Panc1 (cell line): Measurements from ENCODE around the gene ANXA3. TPM values are rescaled to one million over a fixed set of nuclear protein-coding genes. Genes with fewer than 3 reads are reported as not detected.

Source experiments
- ATAC-seq: fragments of 200-7000 bp; cut with Tn5 transposase; 2 replicates; pipeline ENCODE4 v1.9.1; 2020; ENCODE audit warnings: mild to moderate bottlenecking, moderate library complexity
- BruUV-seq: library from RNA; stranded (reverse); fragments of 400-500 nt; replicated peaks from 2 replicates; lab custom pipeline; 2021; lab: Mats Ljungman, UMichigan
- CTCF ChIA-PET: fragments of 300-600 bp; sonication (Branson Sonifier 250); formaldehyde crosslinking; loops from one replicate; lab custom pipeline; 2022; ENCODE audit warnings: antibody characterized with exemption; lab: Charles Lee
- POLR2A ChIA-PET: fragments of 300-600 bp; sonication (Branson Sonifier 250); formaldehyde crosslinking; loops from one replicate; lab custom pipeline; 2022; ENCODE audit warnings: antibody characterized with exemption; lab: Charles Lee
- DNase-seq: peaks from one replicate; pipeline ENCODE4 v3.0.0-alpha.2; 2010; ENCODE audit warnings: low read depth, low spot score
- H3K27ac ChIP-seq: 2 replicates; pipeline ENCODE4 v1.5.1; 2011; ENCODE audit warnings: mild to moderate bottlenecking, low read length, inconsistent platforms
- H3K27me3 ChIP-seq: fragments of 200-500 bp; sonication (Bioruptor generic); 2 replicates; pipeline ENCODE4 v1.6.0; 2014; ENCODE audit warnings: low read length, inconsistent platforms; ENCODE audit not compliant: control insufficient read depth, insufficient read depth
- H3K36me3 ChIP-seq: fragments of 200-500 bp; sonication (Bioruptor generic); 2 replicates; pipeline ENCODE4 v1.5.1; 2014; ENCODE audit warnings: inconsistent platforms, mild to moderate bottlenecking, low read length, moderate library complexity; ENCODE audit not compliant: control insufficient read depth, insufficient read depth
- H3K4me1 ChIP-seq: 2 replicates; pipeline ENCODE4 v1.5.1; 2011; ENCODE audit warnings: inconsistent platforms, mild to moderate bottlenecking, low read length, moderate library complexity; ENCODE audit not compliant: control insufficient read depth, insufficient read depth
- H3K4me3 ChIP-seq, 2 experiments: 2 replicates each; pipeline ENCODE4 v1.5.1; 2011 to 2012; ENCODE audit warnings: low read depth in 2 of 2, low read length in 2 of 2, mild to moderate bottlenecking in 2 of 2, inconsistent platforms in 1 of 2, moderate library complexity in 1 of 2
- H3K9me3 ChIP-seq: fragments of 200-500 bp; sonication (Bioruptor generic); 2 replicates; pipeline ENCODE4 v1.5.1; 2014; ENCODE audit warnings: low read depth, mild to moderate bottlenecking, inconsistent platforms, low read length, moderate library complexity; ENCODE audit not compliant: control insufficient read depth, insufficient read depth
- POLR2AphosphoS5 ChIP-seq: IDR thresholded peaks from 2 replicates; pipeline ENCODE4 v1.6.1; 2012; ENCODE audit warnings: mild to moderate bottlenecking, low read depth, low read length, moderate library complexity
- SIN3A ChIP-seq: IDR thresholded peaks from 2 replicates; pipeline ENCODE4 v1.6.1; 2012; ENCODE audit warnings: low read depth, mild to moderate bottlenecking, low read length, moderate library complexity, borderline replicate concordance; ENCODE audit not compliant: insufficient read depth
- TCF7L2 ChIP-seq: IDR thresholded peaks from 2 replicates; pipeline ENCODE4 v1.6.1; 2011; ENCODE audit warnings: mild to moderate bottlenecking, low read depth, low read length, inconsistent platforms
- in situ Hi-C: cut with HindIII; loops from 2 replicates; pipeline ENCODE4 v1.10.0; 2016; ENCODE audit warnings: low sequenced_read_pairs, low pct_unique_long_range_greater_than_20kb
- intact Hi-C: fragments of 100-400 bp; cut with micrococcal nuclease; formaldehyde crosslinking; loops from one replicate; pipeline ENCODE4 v1.10.0; 2022; ENCODE audit not compliant: unreplicated experiment
- total RNA-seq: library from RNA; stranded (reverse); gene quantifications from one replicate; pipeline ENCODE4 v1.2.1, GENCODE V29; 2021; ENCODE audit not compliant: unreplicated experiment
- TF ChIP-seq, protein P1 (sequence below), 2 experiments: IDR thresholded peaks; 2 replicates each; pipeline ENCODE4 v1.6.1; 2011 to 2012; ENCODE audit warnings: low read depth in 2 of 2, control low read depth in 1 of 2, low read length in 1 of 2, mild to moderate bottlenecking in 1 of 2, moderate library complexity in 1 of 2; ENCODE audit not compliant: insufficient read depth in 1 of 2
- TF ChIP-seq, protein P2 (sequence below): fragments of 450-650 bp; IDR thresholded peaks from 2 replicates; pipeline ENCODE4 v1.5.1; 2017; ENCODE audit warnings: mild to moderate bottlenecking

The ANXA3 gene
- total RNA-seq, 1 experiment from 2014 or later = 1.5 TPM

DNA sequence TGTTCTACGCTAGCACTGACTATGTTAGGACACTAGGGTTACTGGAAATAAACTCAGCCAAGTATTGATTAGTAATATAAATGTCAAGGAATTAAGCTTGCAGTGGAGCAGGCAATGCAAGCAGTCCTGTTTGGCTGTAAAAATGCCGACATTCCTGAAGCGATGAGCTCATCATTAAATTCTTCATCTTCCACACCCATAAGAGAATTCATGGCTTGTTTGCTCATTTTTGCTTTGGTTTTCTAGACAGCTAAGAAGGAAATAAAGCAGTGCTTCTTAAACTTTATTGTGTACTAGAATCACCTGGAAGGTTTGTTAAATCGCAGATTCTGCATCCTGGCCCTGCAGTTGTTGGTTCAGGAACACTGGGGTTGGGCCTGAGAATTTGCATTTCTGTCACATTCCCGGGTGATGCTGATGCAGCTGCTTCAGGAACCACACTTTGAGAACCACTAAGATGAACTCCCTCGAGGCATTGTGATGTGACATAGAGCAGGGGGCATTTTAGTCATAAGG, 17.8 kb downstream of the ANXA3 start:
- in situ Hi-C loops (no loop called here), intact Hi-C loops (no loop called here)
- Histone ChIP-seq H3K27ac (no peak overlapping the region), H3K9me3 (no peaks in the 10 kb centered on the region), H3K27me3 (0 out of 2 replicates have a peak, but pooled peaks cover 2% of the 10 kb centered on the region), H3K36me3 (no peaks in the 10 kb centered on the region), H3K4me3 (no peak overlapping the region), H3K4me1 (no peaks in the 10 kb centered on the region)
- TF ChIP-seq SIN3A (no peak), TCF7L2 (no peak), POLR2AphosphoS5 (no peak)
- TF ChIP-seq, protein P1, sequence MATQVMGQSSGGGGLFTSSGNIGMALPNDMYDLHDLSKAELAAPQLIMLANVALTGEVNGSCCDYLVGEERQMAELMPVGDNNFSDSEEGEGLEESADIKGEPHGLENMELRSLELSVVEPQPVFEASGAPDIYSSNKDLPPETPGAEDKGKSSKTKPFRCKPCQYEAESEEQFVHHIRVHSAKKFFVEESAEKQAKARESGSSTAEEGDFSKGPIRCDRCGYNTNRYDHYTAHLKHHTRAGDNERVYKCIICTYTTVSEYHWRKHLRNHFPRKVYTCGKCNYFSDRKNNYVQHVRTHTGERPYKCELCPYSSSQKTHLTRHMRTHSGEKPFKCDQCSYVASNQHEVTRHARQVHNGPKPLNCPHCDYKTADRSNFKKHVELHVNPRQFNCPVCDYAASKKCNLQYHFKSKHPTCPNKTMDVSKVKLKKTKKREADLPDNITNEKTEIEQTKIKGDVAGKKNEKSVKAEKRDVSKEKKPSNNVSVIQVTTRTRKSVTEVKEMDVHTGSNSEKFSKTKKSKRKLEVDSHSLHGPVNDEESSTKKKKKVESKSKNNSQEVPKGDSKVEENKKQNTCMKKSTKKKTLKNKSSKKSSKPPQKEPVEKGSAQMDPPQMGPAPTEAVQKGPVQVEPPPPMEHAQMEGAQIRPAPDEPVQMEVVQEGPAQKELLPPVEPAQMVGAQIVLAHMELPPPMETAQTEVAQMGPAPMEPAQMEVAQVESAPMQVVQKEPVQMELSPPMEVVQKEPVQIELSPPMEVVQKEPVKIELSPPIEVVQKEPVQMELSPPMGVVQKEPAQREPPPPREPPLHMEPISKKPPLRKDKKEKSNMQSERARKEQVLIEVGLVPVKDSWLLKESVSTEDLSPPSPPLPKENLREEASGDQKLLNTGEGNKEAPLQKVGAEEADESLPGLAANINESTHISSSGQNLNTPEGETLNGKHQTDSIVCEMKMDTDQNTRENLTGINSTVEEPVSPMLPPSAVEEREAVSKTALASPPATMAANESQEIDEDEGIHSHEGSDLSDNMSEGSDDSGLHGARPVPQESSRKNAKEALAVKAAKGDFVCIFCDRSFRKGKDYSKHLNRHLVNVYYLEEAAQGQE (IDR thresholded peaks at IDR 0.05; ENCODE audit: insufficient read depth in 1 of 2, low read depth in 2 of 2, low read length in 1 of 2) = no peak
- TF ChIP-seq, protein P2, sequence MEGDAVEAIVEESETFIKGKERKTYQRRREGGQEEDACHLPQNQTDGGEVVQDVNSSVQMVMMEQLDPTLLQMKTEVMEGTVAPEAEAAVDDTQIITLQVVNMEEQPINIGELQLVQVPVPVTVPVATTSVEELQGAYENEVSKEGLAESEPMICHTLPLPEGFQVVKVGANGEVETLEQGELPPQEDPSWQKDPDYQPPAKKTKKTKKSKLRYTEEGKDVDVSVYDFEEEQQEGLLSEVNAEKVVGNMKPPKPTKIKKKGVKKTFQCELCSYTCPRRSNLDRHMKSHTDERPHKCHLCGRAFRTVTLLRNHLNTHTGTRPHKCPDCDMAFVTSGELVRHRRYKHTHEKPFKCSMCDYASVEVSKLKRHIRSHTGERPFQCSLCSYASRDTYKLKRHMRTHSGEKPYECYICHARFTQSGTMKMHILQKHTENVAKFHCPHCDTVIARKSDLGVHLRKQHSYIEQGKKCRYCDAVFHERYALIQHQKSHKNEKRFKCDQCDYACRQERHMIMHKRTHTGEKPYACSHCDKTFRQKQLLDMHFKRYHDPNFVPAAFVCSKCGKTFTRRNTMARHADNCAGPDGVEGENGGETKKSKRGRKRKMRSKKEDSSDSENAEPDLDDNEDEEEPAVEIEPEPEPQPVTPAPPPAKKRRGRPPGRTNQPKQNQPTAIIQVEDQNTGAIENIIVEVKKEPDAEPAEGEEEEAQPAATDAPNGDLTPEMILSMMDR = no peak
- ChIA-PET POLR2A (no interaction called here), CTCF (no interaction called here)
- ATAC-seq = no peak
- BruUV-seq = no TSS peak
- DNase-seq = no peak

DNA sequence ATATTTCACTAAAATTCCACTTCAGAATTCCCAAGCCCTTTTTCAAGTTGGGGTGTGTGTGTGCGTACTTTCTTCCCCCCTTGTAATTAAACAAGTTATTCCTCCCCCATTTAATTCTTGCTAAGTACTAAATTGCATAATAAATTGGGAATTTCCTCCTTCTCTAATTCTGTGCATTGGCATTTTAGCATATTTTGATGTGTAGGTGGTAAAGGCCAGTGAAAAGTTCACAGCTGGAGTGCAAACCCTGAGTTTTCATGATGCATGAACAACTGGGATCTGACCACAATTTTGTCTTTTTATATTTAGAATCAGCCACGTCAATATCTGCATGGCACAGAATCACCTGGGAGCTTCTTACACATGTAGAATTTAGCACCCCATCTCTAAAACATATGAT, 18.5 kb downstream of the ANXA3 start:
- intact Hi-C loops = no loop called here
- in situ Hi-C loops = no loop called here
- no peak overlapping the region for H3K4me3 ChIP-seq
- POLR2A ChIA-PET = no interaction called here
- H3K9me3 ChIP-seq = no peaks in the 10 kb centered on the region
- no TSS peak for BruUV-seq
- CTCF ChIA-PET = no interaction called here
- ATAC-seq (no peak), DNase-seq (no peak)
- TF ChIP-seq, protein P1 (IDR thresholded peaks at IDR 0.05; ENCODE audit: insufficient read depth in 1 of 2, low read depth in 2 of 2, low read length in 1 of 2) = no peak
- TF ChIP-seq, protein P2 = no peak
- no peak for TF ChIP-seq TCF7L2
- no peak for TF ChIP-seq POLR2AphosphoS5
- TF ChIP-seq SIN3A = no peak
- H3K27ac ChIP-seq = no peak overlapping the region
- H3K36me3 ChIP-seq = no peaks in the 10 kb centered on the region
- no peaks in the 10 kb centered on the region for H3K4me1 ChIP-seq
- H3K27me3 ChIP-seq = 0 out of 2 replicates have a peak, but pooled peaks cover 2% of the 10 kb centered on the region
